ENCODE measurements around the gene FOXP1.

The FOXP1 gene

GRCh38 chr3:71166339-71167240 is 416.9 kb downstream of the FOXP1 start:
- Histone ChIP-seq H3K27ac (ENCODE audit: low read depth, low read length) (no peak overlapping the region), H3K27me3 (ENCODE audit: insufficient read depth, low read length) (no peaks in the 10 kb centered on the region), H3K79me2 (ENCODE audit: control insufficient read depth, insufficient read depth, low read length, poor library complexity) (no peaks in the 10 kb centered on the region), H3K18ac (ENCODE audit: low read length) (no peak overlapping the region), H3K14ac (ENCODE audit: low read length) (no peak overlapping the region), H3K4me3 (ENCODE audit: low read depth, low read length) (no peak overlapping the region), H3K36me3 (ENCODE audit: control insufficient read depth in 1 of 2, insufficient read depth in 2 of 2, low read length in 2 of 2) (no peaks in the 10 kb centered on the region), H2BK120ac (ENCODE audit: insufficient read depth, low read length, poor library complexity) (no peak overlapping the region), H3K9ac (ENCODE audit: low read length) (peak overlapping the region; percentile 45), H4K91ac (ENCODE audit: low read depth, low read length) (no peak overlapping the region), H4K8ac (ENCODE audit: low read depth, low read length) (no peak overlapping the region), H3K4ac (ENCODE audit: low read depth, low read length) (no peak overlapping the region), H3K9me3 (ENCODE audit: insufficient read depth, low read depth, low read length) (no peaks in the 10 kb centered on the region), H2BK5ac (ENCODE audit: low read depth, low read length, poor library complexity) (no peak overlapping the region), H3K4me1 (ENCODE audit: control insufficient read depth in 1 of 2, insufficient read depth in 2 of 2, low read length in 2 of 2) (no peaks in the 10 kb centered on the region), H2AK5ac (ENCODE audit: low read length) (no peak overlapping the region), H3K79me1 (ENCODE audit: low read length) (no peaks in the 10 kb centered on the region), H2AFZ (ENCODE audit: insufficient read depth, low read length, poor library complexity) (no peak overlapping the region), H2BK12ac (ENCODE audit: low read length) (no peak overlapping the region), H3K4me2 (ENCODE audit: low read length) (no peak overlapping the region), H3K23ac (ENCODE audit: low read length) (no peak overlapping the region), H4K12ac (ENCODE audit: low read depth, low read length) (no peak overlapping the region)
- no CpG with 5 or more reads among the region's 10 CpGs for WGBS (ENCODE audit: extremely low coverage, insufficient coverage, insufficient read length)
- DNase-seq: peak; percentile 30 to 72

GRCh38 chr3:71164881-71165280 is 418.6 kb downstream of the FOXP1 start:
- no peak overlapping the region for H3K27ac ChIP-seq (ENCODE audit: low read depth, low read length)
- no peak overlapping the region for H2AK5ac ChIP-seq (ENCODE audit: low read length)
- no peak overlapping the region for H3K4me2 ChIP-seq (ENCODE audit: low read length)
- no peaks in the 10 kb centered on the region for H3K79me1 ChIP-seq (ENCODE audit: low read length)
- H4K91ac ChIP-seq (ENCODE audit: low read depth, low read length): no peak overlapping the region
- no peak overlapping the region for H2AFZ ChIP-seq (ENCODE audit: insufficient read depth, low read length, poor library complexity)
- no peak overlapping the region for H3K4me3 ChIP-seq (ENCODE audit: low read depth, low read length)
- no peak overlapping the region for H3K14ac ChIP-seq (ENCODE audit: low read length)
- H4K12ac ChIP-seq (ENCODE audit: low read depth, low read length): no peak overlapping the region
- no peak overlapping the region for H4K8ac ChIP-seq (ENCODE audit: low read depth, low read length)
- H3K23ac ChIP-seq (ENCODE audit: low read length): no peak overlapping the region
- no peak overlapping the region for H2BK12ac ChIP-seq (ENCODE audit: low read length)
- no peak overlapping the region for H3K9ac ChIP-seq (ENCODE audit: low read length)
- no peaks in the 10 kb centered on the region for H3K79me2 ChIP-seq (ENCODE audit: control insufficient read depth, insufficient read depth, low read length, poor library complexity)
- no CpG with 5 or more reads among the region's 2 CpGs for WGBS (ENCODE audit: extremely low coverage, insufficient coverage, insufficient read length)
- H3K27me3 ChIP-seq (ENCODE audit: insufficient read depth, low read length): no peaks in the 10 kb centered on the region
- no peaks in the 10 kb centered on the region for H3K4me1 ChIP-seq (ENCODE audit: control insufficient read depth in 1 of 2, insufficient read depth in 2 of 2, low read length in 2 of 2)
- DNase-seq: no peak
- no peaks in the 10 kb centered on the region for H3K9me3 ChIP-seq (ENCODE audit: insufficient read depth, low read depth, low read length)
- H3K36me3 ChIP-seq (ENCODE audit: control insufficient read depth in 1 of 2, insufficient read depth in 2 of 2, low read length in 2 of 2): no peaks in the 10 kb centered on the region
- H2BK5ac ChIP-seq (ENCODE audit: low read depth, low read length, poor library complexity): no peak overlapping the region
- H3K4ac ChIP-seq (ENCODE audit: low read depth, low read length): no peak overlapping the region
- no peak overlapping the region for H2BK120ac ChIP-seq (ENCODE audit: insufficient read depth, low read length, poor library complexity)
- H3K18ac ChIP-seq (ENCODE audit: low read length): no peak overlapping the region

GRCh38 chr3:71163198-71163918 is 420.2 kb downstream of the FOXP1 start:
- no peak overlapping the region for H3K27ac ChIP-seq (ENCODE audit: low read depth, low read length)
- H2BK120ac ChIP-seq (ENCODE audit: insufficient read depth, low read length, poor library complexity): no peak overlapping the region
- no peak overlapping the region for H3K4ac ChIP-seq (ENCODE audit: low read depth, low read length)
- no peak overlapping the region for H3K23ac ChIP-seq (ENCODE audit: low read length)
- no peak overlapping the region for H3K4me3 ChIP-seq (ENCODE audit: low read depth, low read length)
- no peak overlapping the region for H2BK12ac ChIP-seq (ENCODE audit: low read length)
- no peaks in the 10 kb centered on the region for H3K27me3 ChIP-seq (ENCODE audit: insufficient read depth, low read length)
- H3K14ac ChIP-seq (ENCODE audit: low read length): no peak overlapping the region
- WGBS (ENCODE audit: extremely low coverage, insufficient coverage, insufficient read length): no CpG with 5 or more reads among the region's 7 CpGs
- H3K79me2 ChIP-seq (ENCODE audit: control insufficient read depth, insufficient read depth, low read length, poor library complexity): no peaks in the 10 kb centered on the region
- no peak overlapping the region for H4K12ac ChIP-seq (ENCODE audit: low read depth, low read length)
- no peak overlapping the region for H3K18ac ChIP-seq (ENCODE audit: low read length)
- no peak overlapping the region for H4K91ac ChIP-seq (ENCODE audit: low read depth, low read length)
- H3K79me1 ChIP-seq (ENCODE audit: low read length): no peaks in the 10 kb centered on the region
- H3K9me3 ChIP-seq (ENCODE audit: insufficient read depth, low read depth, low read length): no peaks in the 10 kb centered on the region
- no peak overlapping the region for H2AFZ ChIP-seq (ENCODE audit: insufficient read depth, low read length, poor library complexity)
- H3K9ac ChIP-seq (ENCODE audit: low read length): no peak overlapping the region
- no peak overlapping the region for H3K4me2 ChIP-seq (ENCODE audit: low read length)
- H3K36me3 ChIP-seq (ENCODE audit: control insufficient read depth in 1 of 2, insufficient read depth in 2 of 2, low read length in 2 of 2): no peaks in the 10 kb centered on the region
- H2BK5ac ChIP-seq (ENCODE audit: low read depth, low read length, poor library complexity): no peak overlapping the region
- no peak for DNase-seq
- H2AK5ac ChIP-seq (ENCODE audit: low read length): no peak overlapping the region
- peaks cover 0 to 2% of the 10 kb centered on the region in 2 experiments for H3K4me1 ChIP-seq (ENCODE audit: control insufficient read depth in 1 of 2, insufficient read depth in 2 of 2, low read length in 2 of 2)
- H4K8ac ChIP-seq (ENCODE audit: low read depth, low read length): no peak overlapping the region

- H4K12ac ChIP-seq (ENCODE audit: low read depth, low read length): no peak overlapping the region
- H2BK120ac ChIP-seq (ENCODE audit: insufficient read depth, low read length, poor library complexity): no peak overlapping the region
- H3K79me1 ChIP-seq (ENCODE audit: low read length): no peaks in the 10 kb centered on the region
- no peak overlapping the region for H4K8ac ChIP-seq (ENCODE audit: low read depth, low read length)
- no peaks in the 10 kb centered on the region for H3K9me3 ChIP-seq (ENCODE audit: insufficient read depth, low read depth, low read length)
- H3K4me2 ChIP-seq (ENCODE audit: low read length): no peak overlapping the region
- H3K4me3 ChIP-seq (ENCODE audit: low read depth, low read length): no peak overlapping the region
- H3K27ac ChIP-seq (ENCODE audit: low read depth, low read length): no peak overlapping the region
- no peaks in the 10 kb centered on the region for H3K27me3 ChIP-seq (ENCODE audit: insufficient read depth, low read length)
- H3K4ac ChIP-seq (ENCODE audit: low read depth, low read length): no peak overlapping the region
- no peak overlapping the region for H2BK12ac ChIP-seq (ENCODE audit: low read length)
- H3K23ac ChIP-seq (ENCODE audit: low read length): no peak overlapping the region
- H3K14ac ChIP-seq (ENCODE audit: low read length): no peak overlapping the region
- no peak overlapping the region for H3K18ac ChIP-seq (ENCODE audit: low read length)
- no peak overlapping the region for H3K9ac ChIP-seq (ENCODE audit: low read length)
- H3K4me1 ChIP-seq (ENCODE audit: control insufficient read depth in 1 of 2, insufficient read depth in 2 of 2, low read length in 2 of 2): peaks cover 0 to 2% of the 10 kb centered on the region in 2 experiments
- H2AFZ ChIP-seq (ENCODE audit: insufficient read depth, low read length, poor library complexity): no peak overlapping the region
- no peak for DNase-seq
- no peaks in the 10 kb centered on the region for H3K79me2 ChIP-seq (ENCODE audit: control insufficient read depth, insufficient read depth, low read length, poor library complexity)
- WGBS (ENCODE audit: extremely low coverage, insufficient coverage, insufficient read length): no CpG with 5 or more reads among the region's 1 CpG
- H2BK5ac ChIP-seq (ENCODE audit: low read depth, low read length, poor library complexity): no peak overlapping the region
- no peak overlapping the region for H4K91ac ChIP-seq (ENCODE audit: low read depth, low read length)
- H2AK5ac ChIP-seq (ENCODE audit: low read length): no peak overlapping the region
- H3K36me3 ChIP-seq (ENCODE audit: control insufficient read depth in 1 of 2, insufficient read depth in 2 of 2, low read length in 2 of 2): no peaks in the 10 kb centered on the region
Observed at GRCh38 chr3:71162221-71162620, 421.3 kb downstream of the FOXP1 start.

Data from trophoblast cell (in vitro differentiated cells and primary cell).